Breast epithelium (tissue), 4 donors: ENCODE data around the gene LSAMP. TPM values are rescaled to one million over a fixed set of nuclear protein-coding genes. Genes with fewer than 3 reads are reported as not detected.

Source experiments
- DNase-seq, 2 donors: peaks; one replicate each; pipeline ENCODE4 v3.0.0-alpha.2; 2019; ENCODE audit warnings: low spot score in 2 of 2
- H3K27ac ChIP-seq, 2 donors: fragments of 200-600 bp; sonication (generic) in 1 of 2; one replicate each; pipeline ENCODE4 v1.5.1; 2016 to 2019; ENCODE audit warnings: mild to moderate bottlenecking in 1 of 2
- H3K27me3 ChIP-seq, 2 donors: fragments of 200-600 bp; sonication (generic) in 1 of 2; one replicate each; pipeline versions ENCODE4 v1.5.1 to v1.6.0; 2017 to 2019; ENCODE audit warnings: control low read depth in 1 of 2, mild to moderate bottlenecking in 1 of 2
- H3K36me3 ChIP-seq: fragments of 200-600 bp; one replicate; pipeline ENCODE4 v1.5.1; 2019
- H3K4me1 ChIP-seq, 2 donors: fragments of 200-600 bp; sonication (generic); one replicate each; pipeline ENCODE4 v1.5.1; 2016 to 2019; ENCODE audit warnings: control low read depth in 1 of 2
- H3K4me3 ChIP-seq, 3 donors: fragments of 200-600 bp; sonication (generic); 1 replicate in 2 of 3; 2 replicates in 1 of 3; pipeline ENCODE4 v1.5.1; 2016 to 2019; ENCODE audit warnings: mild to moderate bottlenecking in 3 of 3, moderate library complexity in 2 of 3
- H3K9me3 ChIP-seq, 2 donors: fragments of 200-600 bp; sonication (generic) in 1 of 2; one replicate each; pipeline ENCODE4 v1.5.1; 2016 to 2019; ENCODE audit warnings: control low read depth in 1 of 2
- CTCF ChIP-seq, 3 donors: fragments of 450-650 bp; IDR thresholded peaks; one replicate each; pipeline ENCODE4 v1.5.1; 2016 to 2017; ENCODE audit warnings: antibody characterized with exemption in 3 of 3, mild to moderate bottlenecking in 3 of 3, moderate library complexity in 3 of 3
- POLR2A ChIP-seq: fragments of 450-650 bp; IDR thresholded peaks from one replicate; pipeline ENCODE4 v1.6.1; 2016; ENCODE audit warnings: antibody characterized with exemption, mild to moderate bottlenecking, moderate library complexity
- POLR2AphosphoS5 ChIP-seq, 3 donors: sonication (generic); formaldehyde crosslinking; IDR thresholded peaks; one replicate each; pipeline ENCODE4 v1.6.1; 2017; ENCODE audit warnings: antibody characterized with exemption in 3 of 3
- intact Hi-C: fragments of 100-400 bp; cut with DNase I; formaldehyde crosslinking; loops from one replicate; pipeline ENCODE4 v1.15.1; 2023; ENCODE audit warnings: low total_unique reads
- total RNA-seq, 3 donors: library from RNA; depleted of rRNA; stranded (reverse); fragments of >200 nt; gene quantifications; one replicate each; pipeline ENCODE4 v1.1.0, GENCODE V29; 2016

Gene LSAMP
- total RNA-seq, 3 donors from 2014 or later, result 1.6 to 3.8 (median 3.5) TPM

- TF ChIP-seq POLR2AphosphoS5 (IDR thresholded peaks at IDR 0.05) (no peak), CTCF (IDR thresholded peaks at IDR 0.05) (no peak), POLR2A (no peak)
- intact Hi-C loops, result no loop called here
Observed at GRCh38 chr3:116039651-116039985, 405.7 kb downstream of the LSAMP start.

DNA sequence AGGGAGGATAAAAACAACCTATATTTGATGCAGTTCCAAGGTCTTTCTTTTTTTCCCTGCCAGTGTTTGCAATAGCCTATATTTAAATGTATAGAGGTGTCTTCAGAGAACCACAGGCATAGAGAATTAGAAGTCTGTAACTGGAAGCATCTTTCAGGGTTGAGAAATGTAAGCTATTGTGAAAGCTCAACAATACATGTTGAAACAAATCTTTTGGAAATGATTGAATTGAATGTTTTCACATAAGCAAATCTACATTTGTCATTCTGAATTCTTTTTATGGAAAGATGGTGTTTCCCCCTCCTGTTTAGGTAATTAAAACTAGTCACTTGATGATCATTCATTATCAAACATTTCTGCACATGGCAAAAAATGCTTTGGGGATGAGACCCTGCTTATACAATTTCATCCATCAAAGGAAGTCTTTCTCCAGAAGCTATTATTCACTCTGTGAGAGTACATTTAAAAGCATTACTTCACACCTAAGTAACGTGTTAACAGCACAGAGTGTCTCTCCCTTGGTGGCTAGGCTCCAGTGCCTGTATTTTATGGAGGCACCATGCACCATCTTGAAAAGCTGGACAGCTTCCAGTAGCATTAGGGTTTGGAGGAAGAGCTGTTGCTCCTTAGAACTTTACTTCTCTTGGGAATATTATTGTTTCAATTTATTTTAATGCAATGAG, 406.2 kb downstream of the LSAMP start:
- intact Hi-C loops, result no loop called here
- H3K9me3 ChIP-seq, result no peaks in the 10 kb centered on the region
- H3K27me3 ChIP-seq, result no peaks in the 10 kb centered on the region
- H3K36me3 ChIP-seq, result no peaks in the 10 kb centered on the region
- DNase-seq, result no peak
- TF ChIP-seq POLR2A, result no peak
- TF ChIP-seq CTCF (IDR thresholded peaks at IDR 0.05), result no peak
- no peak for TF ChIP-seq POLR2AphosphoS5 (IDR thresholded peaks at IDR 0.05)
- no peak overlapping the region for H3K27ac ChIP-seq
- no peak overlapping the region for H3K4me3 ChIP-seq
- H3K4me1 ChIP-seq, result no peaks in the 10 kb centered on the region

More at GRCh38 chr3:116039651-116039985, 405.7 kb downstream of the LSAMP start:
- DNase-seq, result no peak
- Histone ChIP-seq H3K4me1 (no peaks in the 10 kb centered on the region), H3K27ac (no peak overlapping the region), H3K9me3 (no peaks in the 10 kb centered on the region), H3K4me3 (no peak overlapping the region), H3K27me3 (no peaks in the 10 kb centered on the region), H3K36me3 (no peaks in the 10 kb centered on the region)

- Histone ChIP-seq H3K27me3 (no peaks in the 10 kb centered on the region), H3K9me3 (no peaks in the 10 kb centered on the region), H3K36me3 (no peaks in the 10 kb centered on the region), H3K4me1 (no peaks in the 10 kb centered on the region), H3K4me3 (no peak overlapping the region), H3K27ac (peak overlapping the region in 1 of 2 donors; percentile 19)
- intact Hi-C loops, result no loop called here
- no peak for TF ChIP-seq POLR2A
- TF ChIP-seq POLR2AphosphoS5 (IDR thresholded peaks at IDR 0.05), result no peak
- no peak for TF ChIP-seq CTCF (IDR thresholded peaks at IDR 0.05)
- no peak for DNase-seq
Observed at GRCh38 chr3:116037954-116038911, 407.1 kb downstream of the LSAMP start.

DNA sequence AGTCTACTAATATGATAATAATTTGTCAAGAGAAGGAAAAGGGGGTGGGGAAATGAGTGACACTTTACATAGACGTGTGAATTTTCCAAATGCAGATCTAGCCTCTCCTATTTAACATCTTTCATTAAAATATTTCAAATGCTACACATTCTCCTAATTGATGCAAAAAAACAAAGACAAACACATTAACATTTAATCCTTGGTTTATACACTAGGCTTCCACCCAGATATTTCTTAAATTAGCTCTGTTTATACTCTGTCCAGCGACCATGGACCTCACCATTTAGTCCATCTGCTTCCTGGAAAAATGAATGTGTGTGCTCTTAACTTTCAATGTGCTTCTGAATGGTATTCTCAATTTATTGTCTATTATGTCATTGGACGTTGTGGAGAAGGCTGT, 409.9 kb downstream of the LSAMP start:
- intact Hi-C loops, result no loop called here
- DNase-seq, result no peak
- Histone ChIP-seq H3K36me3 (no peaks in the 10 kb centered on the region), H3K4me3 (no peak overlapping the region), H3K4me1 (no peaks in the 10 kb centered on the region), H3K27ac (no peak overlapping the region), H3K27me3 (no peaks in the 10 kb centered on the region), H3K9me3 (no peaks in the 10 kb centered on the region)
- no peak for TF ChIP-seq POLR2AphosphoS5 (IDR thresholded peaks at IDR 0.05)
- TF ChIP-seq CTCF (IDR thresholded peaks at IDR 0.05), result no peak
- no peak for TF ChIP-seq POLR2A

GRCh38 chr3:116034794-116035193, 410.5 kb downstream of the LSAMP start:
- H3K27me3 ChIP-seq, result no peaks in the 10 kb centered on the region
- no peak overlapping the region for H3K4me3 ChIP-seq
- no peak for DNase-seq
- no peaks in the 10 kb centered on the region for H3K36me3 ChIP-seq
- H3K4me1 ChIP-seq, result no peaks in the 10 kb centered on the region
- no peak for TF ChIP-seq POLR2A
- no peak for TF ChIP-seq CTCF (IDR thresholded peaks at IDR 0.05)
- no peak for TF ChIP-seq POLR2AphosphoS5 (IDR thresholded peaks at IDR 0.05)
- no peaks in the 10 kb centered on the region for H3K9me3 ChIP-seq
- intact Hi-C loops, result no loop called here
- no peak overlapping the region for H3K27ac ChIP-seq
